HCT116 (cell line): ENCODE measurements around the gene CEACAM6. TPM values are rescaled to one million over a fixed set of nuclear protein-coding genes. Genes with fewer than 3 reads are reported as not detected.

Experiments
- ATAC-seq: fragments of 200-7000 bp; cut with Tn5 transposase; 2 replicates; pipeline ENCODE4 v1.9.1; 2020; ENCODE audit warnings: mild to moderate bottlenecking, moderate library complexity
- BruUV-seq: library from RNA; stranded (reverse); fragments of 400-500 nt; replicated peaks from 2 replicates; lab custom pipeline; 2021; lab: Mats Ljungman, UMichigan
- CTCF ChIA-PET: fragments of 300-600 bp; sonication (Branson Sonifier 250); formaldehyde crosslinking; loops from one replicate; lab custom pipeline; 2021; ENCODE audit warnings: antibody characterized with exemption; lab: Charles Lee
- POLR2A ChIA-PET: fragments of 300-600, 350-600 bp; sonication (Branson Sonifier 250); formaldehyde crosslinking; loops from one replicate; lab custom pipeline; 2021; ENCODE audit warnings: antibody characterized with exemption; lab: Charles Lee
- RAD21 ChIA-PET, 2 experiments: fragments of 300-600 bp; sonication (Branson Sonifier 250); formaldehyde crosslinking; loops; one replicate each; lab custom pipeline; 2023; ENCODE audit warnings: low total read pairs in 2 of 2; ENCODE audit not compliant: uncharacterized antibody in 2 of 2, unreplicated experiment in 2 of 2, low non-redundant PET in 1 of 2; lab: Charles Lee
- DNase-seq: peaks from one replicate; pipeline ENCODE4 v3.0.0-alpha.2; 2010; ENCODE audit warnings: low read depth, low spot score
- H2AFZ ChIP-seq: fragments of 200-600 bp; shearing (Covaris generic), sonication (generic); 2 replicates; pipeline ENCODE4 v1.6.1; 2017; ENCODE audit warnings: low read depth, mixed run types, mixed read lengths, antibody characterized with exemption, low read length; ENCODE audit not compliant: poor library complexity, severe bottlenecking
- H3K27ac ChIP-seq: 2 replicates; pipeline ENCODE4 v1.5.1; 2012; ENCODE audit warnings: low read depth, low read length
- H3K27me3 ChIP-seq: fragments of 200-600 bp; sonication (generic); 2 replicates; pipeline ENCODE4 v1.6.1; 2016; ENCODE audit warnings: mixed run types, low read length, mixed read lengths; ENCODE audit not compliant: insufficient read depth
- H3K36me3 ChIP-seq, 2 experiments: fragments of 200-500 bp in 1 of 2; fragments of 200-600 bp in 1 of 2; sonication (Bioruptor generic) in 1 of 2; sonication (generic) in 1 of 2; 2 replicates each; pipeline versions ENCODE4 v1.5.1 to v1.6.1; 2014 to 2016; ENCODE audit warnings: low read length in 2 of 2, inconsistent platforms in 1 of 2, mixed read lengths in 1 of 2, mixed run types in 1 of 2; ENCODE audit not compliant: insufficient read depth in 2 of 2, control insufficient read depth in 1 of 2
- H3K4me1 ChIP-seq, 2 experiments: fragments of 200-600 bp in 1 of 2; sonication (generic) in 1 of 2; 2 replicates each; pipeline versions ENCODE4 v1.5.1 to v1.6.1; 2012 to 2017; ENCODE audit warnings: low read length in 2 of 2, inconsistent platforms in 1 of 2, mild to moderate bottlenecking in 1 of 2, mixed read lengths in 1 of 2, mixed run types in 1 of 2, moderate library complexity in 1 of 2; ENCODE audit not compliant: insufficient read depth in 2 of 2, control insufficient read depth in 1 of 2
- H3K4me2 ChIP-seq: fragments of 200-600 bp; sonication (generic); 2 replicates; pipeline ENCODE4 v1.6.1; 2017; ENCODE audit warnings: mixed run types, low read length, mixed read lengths
- H3K4me3 ChIP-seq, 2 experiments: fragments of 200-600 bp in 1 of 2; sonication (generic) in 1 of 2; replicated peaks in 1 of 2; 2 replicates each; pipeline ENCODE4 v1.5.1; 2011 to 2016; ENCODE audit warnings: low read length in 2 of 2, control low read depth in 1 of 2, low read depth in 1 of 2, mild to moderate bottlenecking in 1 of 2, mixed read lengths in 1 of 2, mixed run types in 1 of 2
- H3K79me2 ChIP-seq: fragments of 200-600 bp; sonication (generic); 2 replicates; pipeline ENCODE4 v1.6.1; 2017; ENCODE audit warnings: mild to moderate bottlenecking, mixed run types, low read length, moderate library complexity, mixed read lengths; ENCODE audit not compliant: insufficient read depth
- H3K9ac ChIP-seq: fragments of 200-600 bp; sonication (generic); 2 replicates; pipeline ENCODE4 v1.6.1; 2016; ENCODE audit warnings: low read length, mixed read lengths
- H3K9me2 ChIP-seq: fragments of 200-600 bp; sonication (generic), shearing (Covaris generic); 2 replicates; pipeline ENCODE4 v1.6.1; 2017; ENCODE audit warnings: mixed run types, mild to moderate bottlenecking, moderate library complexity; ENCODE audit not compliant: insufficient read depth
- H3K9me3 ChIP-seq, 2 experiments: fragments of 200-500 bp in 1 of 2; fragments of 200-600 bp in 1 of 2; sonication (Bioruptor generic) in 1 of 2; sonication (generic) in 1 of 2; 2 replicates each; pipeline ENCODE4 v1.6.1; 2014 to 2017; ENCODE audit warnings: low read length in 2 of 2, mixed read lengths in 2 of 2, inconsistent platforms in 1 of 2, low read depth in 1 of 2, mild to moderate bottlenecking in 1 of 2, mixed run types in 1 of 2, moderate library complexity in 1 of 2; ENCODE audit not compliant: control insufficient read depth in 1 of 2, insufficient read depth in 1 of 2
- H4K20me1 ChIP-seq: fragments of 200-600 bp; sonication (generic), shearing (Covaris generic); 2 replicates; pipeline ENCODE4 v1.6.1; 2017; ENCODE audit warnings: mixed run types, mild to moderate bottlenecking, moderate library complexity; ENCODE audit not compliant: insufficient read depth
- CEBPB ChIP-seq: IDR thresholded peaks from 2 replicates; pipeline ENCODE4 v1.6.1; 2012; ENCODE audit warnings: low read depth
- JUND ChIP-seq: IDR thresholded peaks from 2 replicates; pipeline ENCODE4 v1.6.1; 2012
- MAX ChIP-seq: IDR thresholded peaks from 2 replicates; pipeline ENCODE4 v1.6.1; 2012
- RAD21 ChIP-seq: IDR thresholded peaks from 2 replicates; pipeline ENCODE4 v1.6.1; 2012; ENCODE audit warnings: low read depth, mild to moderate bottlenecking
- ZFX ChIP-seq: fragments of 450-650 bp; IDR thresholded peaks from 2 replicates; pipeline ENCODE4 v1.6.1; 2017
- intact Hi-C: fragments of 100-400 bp; cut with micrococcal nuclease; formaldehyde crosslinking; loops from 2 replicates; pipeline ENCODE4 v1.10.0; 2022
- total RNA-seq: library from RNA; stranded (reverse); gene quantifications from one replicate; pipeline ENCODE4 v1.2.1, GENCODE V29; 2021; ENCODE audit not compliant: unreplicated experiment
- TF ChIP-seq, protein P1 (sequence below), 3 experiments: fragments of 200-600 bp in 1 of 3; sonication (generic) in 1 of 3; IDR thresholded peaks in 2 of 3; conservative IDR thresholded peaks in 1 of 3; 2 replicates each; pipeline ENCODE4 v1.5.1; 2012 to 2017; ENCODE audit warnings: low read depth in 2 of 3, low read length in 2 of 3, antibody characterized with exemption in 1 of 3, borderline replicate concordance in 1 of 3, control low read depth in 1 of 3, mild to moderate bottlenecking in 1 of 3, mixed read lengths in 1 of 3, mixed run types in 1 of 3, moderate library complexity in 1 of 3; ENCODE audit not compliant: insufficient read depth in 1 of 3

CEACAM6 gene
- total RNA-seq, 1 experiment from 2014 or later = 0.59 TPM

- no peaks in the 10 kb centered on the region for H4K20me1 ChIP-seq
- TF ChIP-seq, protein P1, sequence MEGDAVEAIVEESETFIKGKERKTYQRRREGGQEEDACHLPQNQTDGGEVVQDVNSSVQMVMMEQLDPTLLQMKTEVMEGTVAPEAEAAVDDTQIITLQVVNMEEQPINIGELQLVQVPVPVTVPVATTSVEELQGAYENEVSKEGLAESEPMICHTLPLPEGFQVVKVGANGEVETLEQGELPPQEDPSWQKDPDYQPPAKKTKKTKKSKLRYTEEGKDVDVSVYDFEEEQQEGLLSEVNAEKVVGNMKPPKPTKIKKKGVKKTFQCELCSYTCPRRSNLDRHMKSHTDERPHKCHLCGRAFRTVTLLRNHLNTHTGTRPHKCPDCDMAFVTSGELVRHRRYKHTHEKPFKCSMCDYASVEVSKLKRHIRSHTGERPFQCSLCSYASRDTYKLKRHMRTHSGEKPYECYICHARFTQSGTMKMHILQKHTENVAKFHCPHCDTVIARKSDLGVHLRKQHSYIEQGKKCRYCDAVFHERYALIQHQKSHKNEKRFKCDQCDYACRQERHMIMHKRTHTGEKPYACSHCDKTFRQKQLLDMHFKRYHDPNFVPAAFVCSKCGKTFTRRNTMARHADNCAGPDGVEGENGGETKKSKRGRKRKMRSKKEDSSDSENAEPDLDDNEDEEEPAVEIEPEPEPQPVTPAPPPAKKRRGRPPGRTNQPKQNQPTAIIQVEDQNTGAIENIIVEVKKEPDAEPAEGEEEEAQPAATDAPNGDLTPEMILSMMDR (IDR thresholded peaks at IDR 0.05 in 2 of 3, conservative IDR thresholded peaks at IDR 0.05 in 1 of 3; ENCODE audit: borderline replicate concordance in 1 of 3, insufficient read depth in 1 of 3, low read depth in 2 of 3, low read length in 2 of 3) = peak; percentile 85 to 89 (median 85)
- peak; percentile 38; the same call in 1 of the 2 replicates for TF ChIP-seq MAX
- TF ChIP-seq JUND = no peak
- TF ChIP-seq ZFX = no peak
- TF ChIP-seq RAD21 = peak; percentile 60
- no peak for TF ChIP-seq CEBPB
- TF ChIP-seq, all 23 proteins: peak for 3
- Histone ChIP-seq H3K4me1 (no peaks in the 10 kb centered on the region; a peak in 1 of 4 replicates), H3K9me2 (no peaks in the 10 kb centered on the region), H3K9ac (no peak overlapping the region), H3K4me3 (no peak overlapping the region), H3K27ac (no peak overlapping the region), H3K79me2 (no peaks in the 10 kb centered on the region), H2AFZ (peak overlapping the region; percentile 80), H3K27me3 (peaks cover 26% of the 10 kb centered on the region; the same call in 1 of the 2 replicates), H3K9me3 (no peaks in the 10 kb centered on the region), H3K36me3 (no peaks in the 10 kb centered on the region), H3K4me2 (peak overlapping the region; percentile 2; the same call in 1 of the 2 replicates)
- ChIA-PET RAD21 (interaction anchor here (1.0 kb wide), 2 partner anchors 28 to 29 kb away, joined by 3 read pairs; no protein-coding TSS in a partner anchor), CTCF (interaction anchor here (0.8 to 5.1 kb wide), 23 partner anchors 8 to 855 kb away, joined by 3 to 80 read pairs (median 5); partner anchors contain the start of gene CEACAM6), POLR2A (interaction anchor here (0.9 kb wide), 1 partner anchor 15 kb away, joined by 3 read pairs; no protein-coding TSS in a partner anchor)
- DNase-seq = peak; percentile 58
- intact Hi-C loops = loop anchor here (1.0 to 5.0 kb wide), 3 partner anchors 29 to 165 kb away; partner anchors contain the start of gene RABAC1
- ATAC-seq = peak; percentile 82
- no TSS peak for BruUV-seq
Measured at GRCh38 chr19:41792513-41793413, 37.4 kb downstream of the CEACAM6 start.
